ENCODE measurements around the gene RPL39L. TPM values are rescaled to one million over a fixed set of nuclear protein-coding genes. Genes with fewer than 3 reads are reported as not detected.

Gene RPL39L
- total and polyA plus RNA-seq, 4 donors = 3.4 to 9.4 (median 6.4) TPM

DNA sequence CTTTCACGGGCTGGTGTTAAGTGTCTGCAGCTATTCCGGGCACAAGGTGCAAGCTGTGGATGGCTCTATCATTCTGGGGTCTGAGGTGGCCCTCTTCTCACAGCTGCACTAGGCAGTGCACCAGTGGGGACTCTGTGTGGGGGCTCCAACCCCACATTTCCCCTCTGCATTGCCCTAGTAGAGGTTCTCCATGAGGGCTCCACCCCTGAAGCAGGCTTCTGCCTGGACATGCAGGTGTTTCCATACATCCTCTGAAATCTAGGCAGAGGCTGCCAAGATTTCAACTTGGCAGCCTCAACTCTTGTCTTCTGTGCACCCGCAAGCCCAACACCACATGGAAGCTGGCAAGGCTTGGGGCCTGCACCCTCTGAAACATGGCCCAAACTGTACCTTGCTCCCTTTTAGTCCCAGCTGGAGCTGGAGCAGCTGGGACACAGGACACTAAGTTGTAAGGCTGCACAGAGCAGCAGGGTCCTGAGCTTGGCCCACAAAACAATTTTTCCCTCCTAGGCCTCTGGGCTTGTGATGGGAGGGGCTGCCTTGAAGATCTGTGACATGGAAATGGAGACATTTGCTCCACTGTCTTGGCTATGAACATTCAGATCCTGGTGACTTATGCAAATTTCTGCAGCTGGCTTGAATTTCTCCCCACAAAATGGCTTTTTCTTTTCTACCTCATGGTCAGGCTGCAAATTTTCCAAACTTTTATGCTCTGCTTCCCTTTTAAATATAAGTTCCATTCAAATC is 6.0 kb upstream of the RPL39L start:
- no peak overlapping the region for H3K27ac ChIP-seq (ENCODE audit: low read depth in 1 of 2, low read length in 1 of 2)
- 80 to 95% methylated on average over 3 of the region's 3 CpGs for WGBS, 2 donors
- no peaks in the 10 kb centered on the region for H3K27me3 ChIP-seq (ENCODE audit: control insufficient read depth in 3 of 3, insufficient read depth in 3 of 3, low read length in 2 of 3)
- H3K9me3 ChIP-seq (ENCODE audit: control insufficient read depth in 4 of 4, insufficient read depth in 3 of 4, low read length in 3 of 4) = peaks cover 0 to 7% (median 0%) of the 10 kb centered on the region in 4 donors
- no peak for DNase-seq
- no peaks in the 10 kb centered on the region for H3K36me3 ChIP-seq (ENCODE audit: control insufficient read depth in 4 of 4, insufficient read depth in 4 of 4, low read length in 4 of 4)
- H3K4me3 ChIP-seq = no peak overlapping the region
- TF ChIP-seq, protein P1, sequence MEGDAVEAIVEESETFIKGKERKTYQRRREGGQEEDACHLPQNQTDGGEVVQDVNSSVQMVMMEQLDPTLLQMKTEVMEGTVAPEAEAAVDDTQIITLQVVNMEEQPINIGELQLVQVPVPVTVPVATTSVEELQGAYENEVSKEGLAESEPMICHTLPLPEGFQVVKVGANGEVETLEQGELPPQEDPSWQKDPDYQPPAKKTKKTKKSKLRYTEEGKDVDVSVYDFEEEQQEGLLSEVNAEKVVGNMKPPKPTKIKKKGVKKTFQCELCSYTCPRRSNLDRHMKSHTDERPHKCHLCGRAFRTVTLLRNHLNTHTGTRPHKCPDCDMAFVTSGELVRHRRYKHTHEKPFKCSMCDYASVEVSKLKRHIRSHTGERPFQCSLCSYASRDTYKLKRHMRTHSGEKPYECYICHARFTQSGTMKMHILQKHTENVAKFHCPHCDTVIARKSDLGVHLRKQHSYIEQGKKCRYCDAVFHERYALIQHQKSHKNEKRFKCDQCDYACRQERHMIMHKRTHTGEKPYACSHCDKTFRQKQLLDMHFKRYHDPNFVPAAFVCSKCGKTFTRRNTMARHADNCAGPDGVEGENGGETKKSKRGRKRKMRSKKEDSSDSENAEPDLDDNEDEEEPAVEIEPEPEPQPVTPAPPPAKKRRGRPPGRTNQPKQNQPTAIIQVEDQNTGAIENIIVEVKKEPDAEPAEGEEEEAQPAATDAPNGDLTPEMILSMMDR (IDR thresholded peaks at IDR 0.05; ENCODE audit: control extremely low read depth, extremely low read depth) = no peak
- no peak for ATAC-seq (ENCODE audit: insufficient read depth, low FRiP score)
- no peak overlapping the region for H3K9ac ChIP-seq (ENCODE audit: insufficient read depth in 1 of 2, low read length in 2 of 2)
- H3K4me1 ChIP-seq (ENCODE audit: control insufficient read depth in 5 of 5, insufficient read depth in 5 of 5, low read length in 5 of 5) = no peaks in the 10 kb centered on the region

DNA sequence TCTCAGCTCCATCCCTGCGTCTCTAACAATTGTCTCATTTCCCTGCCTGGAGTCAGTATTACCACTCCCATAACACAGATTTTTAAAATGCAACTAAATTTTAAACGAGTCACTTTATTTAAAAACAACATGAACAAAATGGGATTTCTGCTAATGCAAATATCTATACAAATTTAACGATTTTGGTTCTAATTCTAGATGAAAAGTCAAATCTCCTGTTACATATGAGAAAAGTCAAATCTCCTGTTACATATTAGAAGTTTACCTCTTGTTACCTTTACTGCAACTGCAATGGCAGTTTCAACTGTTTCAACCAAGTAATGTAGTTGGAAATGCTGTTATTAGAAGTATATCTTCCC is 578 bp upstream of the RPL39L start:
- Histone ChIP-seq H3K4me1 (ENCODE audit: control insufficient read depth in 5 of 5, insufficient read depth in 5 of 5, low read length in 5 of 5) (peaks cover 0 to 4% (median 0%) of the 10 kb centered on the region in 5 donors), H3K9me3 (ENCODE audit: control insufficient read depth in 4 of 4, insufficient read depth in 3 of 4, low read length in 3 of 4) (peaks cover 0 to under 1% (median 0%) of the 10 kb centered on the region in 4 donors), H3K9ac (ENCODE audit: insufficient read depth in 1 of 2, low read length in 2 of 2) (no peak overlapping the region), H3K27ac (ENCODE audit: low read depth in 1 of 2, low read length in 1 of 2) (no peak overlapping the region), H3K36me3 (ENCODE audit: control insufficient read depth in 4 of 4, insufficient read depth in 4 of 4, low read length in 4 of 4) (no peaks in the 10 kb centered on the region), H3K27me3 (ENCODE audit: control insufficient read depth in 3 of 3, insufficient read depth in 3 of 3, low read length in 2 of 3) (no peaks in the 10 kb centered on the region), H3K4me3 (no peak overlapping the region)
- DNase-seq (no peak), ATAC-seq (ENCODE audit: insufficient read depth, low FRiP score) (no peak)
- TF ChIP-seq, protein P1 (IDR thresholded peaks at IDR 0.05; ENCODE audit: control extremely low read depth, extremely low read depth) = no peak
- WGBS, 2 donors = 23 to 25% methylated on average over 3 of the region's 3 CpGs

DNA sequence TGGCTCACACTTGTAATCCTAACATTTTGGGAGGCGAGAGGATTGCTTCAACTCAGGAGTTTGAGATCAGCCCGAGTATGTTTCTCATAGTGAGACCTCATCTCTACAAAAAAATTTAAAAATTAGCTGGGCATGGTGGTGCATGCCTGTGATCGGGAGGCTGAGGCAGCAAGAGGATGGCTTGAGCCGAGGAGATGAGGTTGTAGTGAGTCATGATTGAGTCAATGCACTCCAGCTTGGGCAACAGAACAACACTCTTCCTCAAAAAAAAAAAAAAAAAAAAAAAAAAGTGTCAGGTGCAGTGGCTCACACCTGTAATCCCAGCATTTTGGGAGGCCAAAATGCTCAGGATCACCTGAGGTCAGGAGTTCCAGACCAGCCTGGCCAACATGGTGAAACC is 2.4 kb downstream of the RPL39L start:
- Histone ChIP-seq H3K4me1 (ENCODE audit: control insufficient read depth in 5 of 5, insufficient read depth in 5 of 5, low read length in 5 of 5) (peaks cover 0 to 4% (median 0%) of the 10 kb centered on the region in 5 donors), H3K4me3 (no peak overlapping the region), H3K9ac (ENCODE audit: insufficient read depth in 1 of 2, low read length in 2 of 2) (no peak overlapping the region), H3K27me3 (ENCODE audit: control insufficient read depth in 3 of 3, insufficient read depth in 3 of 3, low read length in 2 of 3) (no peaks in the 10 kb centered on the region), H3K27ac (ENCODE audit: low read depth in 1 of 2, low read length in 1 of 2) (no peak overlapping the region), H3K9me3 (ENCODE audit: control insufficient read depth in 4 of 4, insufficient read depth in 3 of 4, low read length in 3 of 4) (no peaks in the 10 kb centered on the region), H3K36me3 (ENCODE audit: control insufficient read depth in 4 of 4, insufficient read depth in 4 of 4, low read length in 4 of 4) (no peaks in the 10 kb centered on the region)
- ATAC-seq (ENCODE audit: insufficient read depth, low FRiP score) (no peak), DNase-seq (no peak)
- TF ChIP-seq, protein P1 (IDR thresholded peaks at IDR 0.05; ENCODE audit: control extremely low read depth, extremely low read depth) = no peak
- WGBS, 2 donors = 83 to 86% methylated on average over 4 of the region's 4 CpGs
